Glutamatergic neuron (in vitro differentiated cells): ENCODE data around the gene ACSL5. TPM values are rescaled to one million over a fixed set of nuclear protein-coding genes. Genes with fewer than 3 reads are reported as not detected.
"Not testable (repeated sequence)": the region's sequence is repeated elsewhere in the genome, so short reads cannot be mapped to it uniquely, and the experiment has no call there.

Source experiments
- DNase-seq: peaks from one replicate; pipeline ENCODE4 v3.0.0; 2022
- H3K27ac Mint-ChIP-seq: one replicate; pipeline ENCODE4 v1.8.0; 2020; ENCODE audit warnings: mild to moderate bottlenecking, mixed read lengths, inconsistent platforms; ENCODE audit not compliant: unreplicated experiment
- H3K27me3 Mint-ChIP-seq: one replicate; pipeline ENCODE4 v1.8.0; 2020; ENCODE audit warnings: mild to moderate bottlenecking, moderate library complexity, mixed read lengths, inconsistent platforms; ENCODE audit not compliant: unreplicated experiment
- H3K36me3 Mint-ChIP-seq: one replicate; pipeline ENCODE4 v1.8.0; 2020; ENCODE audit warnings: mild to moderate bottlenecking, mixed read lengths, inconsistent platforms; ENCODE audit not compliant: unreplicated experiment
- H3K4me1 Mint-ChIP-seq: one replicate; pipeline ENCODE4 v1.8.0; 2020; ENCODE audit warnings: mild to moderate bottlenecking, low read depth, mixed read lengths, inconsistent platforms; ENCODE audit not compliant: unreplicated experiment
- H3K4me3 Mint-ChIP-seq: one replicate; pipeline ENCODE4 v1.8.0; 2020; ENCODE audit warnings: mild to moderate bottlenecking, mixed read lengths, inconsistent platforms; ENCODE audit not compliant: unreplicated experiment
- H3K9me3 Mint-ChIP-seq: one replicate; pipeline ENCODE4 v1.8.0; 2020; ENCODE audit warnings: mild to moderate bottlenecking, moderate library complexity, mixed read lengths, inconsistent platforms; ENCODE audit not compliant: unreplicated experiment
- CTCF ChIP-seq: fragments of 200-600 bp; sonication (generic); IDR thresholded peaks from one replicate; pipeline ENCODE4 v1.5.0; 2021; ENCODE audit not compliant: partially characterized antibody, unreplicated experiment
- total RNA-seq: library from RNA; stranded (reverse); fragmentation: NEBNext Ultra II Directional; extraction: Animal tissue kit (Norgen Biotek cat#: 25700); gene quantifications from one replicate; pipeline ENCODE4 v1.2.1, GENCODE V29; 2021; ENCODE audit not compliant: unreplicated experiment

Gene ACSL5
- total RNA-seq, 1 donor from 2014 or later: not detected

DNA sequence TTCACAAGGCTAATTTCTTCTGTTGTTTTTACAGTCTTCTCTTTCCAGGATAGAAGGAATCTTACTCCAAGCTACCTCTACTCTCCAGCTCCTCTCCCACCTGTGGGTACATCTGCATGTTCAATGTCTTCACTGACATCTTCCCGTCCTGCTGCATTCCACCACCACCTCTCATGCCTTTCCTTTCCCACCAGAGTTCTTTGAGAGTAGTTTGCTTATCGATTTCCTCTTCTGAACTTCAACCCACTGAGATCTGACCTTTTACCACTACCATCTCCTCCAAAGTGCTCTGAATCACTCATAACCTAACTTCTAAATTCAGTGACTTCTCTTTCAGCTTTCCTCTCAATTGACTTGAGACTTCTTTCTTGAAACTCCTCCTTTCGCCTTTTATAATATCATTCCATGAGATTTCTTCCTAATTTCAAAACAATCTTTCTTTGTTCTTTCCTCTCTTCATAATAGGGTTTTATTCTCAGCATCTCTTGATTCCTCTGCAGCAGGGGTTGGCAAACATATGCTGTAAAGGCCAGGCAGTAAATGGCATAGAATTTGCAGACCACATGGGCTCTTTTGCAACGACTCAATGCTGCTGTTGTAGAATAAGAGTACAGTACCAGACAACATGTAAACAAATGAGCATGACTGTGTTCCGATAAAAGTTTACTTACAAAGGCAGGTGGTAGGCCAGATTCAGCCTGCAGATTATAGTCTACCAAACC is 22.1 kb downstream of the ACSL5 start:
- TF ChIP-seq CTCF: no peak
- Mint-ChIP-seq H3K27me3 (no peaks in the 10 kb centered on the region), H3K9me3 (no peaks in the 10 kb centered on the region), H3K27ac (no peak overlapping the region), H3K36me3 (no peaks in the 10 kb centered on the region), H3K4me3 (no peak overlapping the region), H3K4me1 (no peaks in the 10 kb centered on the region)
- DNase-seq: no peak

- H3K9me3 Mint-ChIP-seq: peaks cover 3% of the 10 kb centered on the region
- H3K4me1 Mint-ChIP-seq: no peaks in the 10 kb centered on the region
- no peak for DNase-seq
- H3K4me3 Mint-ChIP-seq: no peak overlapping the region
- H3K36me3 Mint-ChIP-seq: no peaks in the 10 kb centered on the region
- no peak for TF ChIP-seq CTCF
- H3K27me3 Mint-ChIP-seq: no peaks in the 10 kb centered on the region
- no peak overlapping the region for H3K27ac Mint-ChIP-seq
Observed at GRCh38 chr10:112397592-112397991, 23.7 kb downstream of the ACSL5 start.

- TF ChIP-seq CTCF: no peak
- Mint-ChIP-seq H3K27ac (no peak overlapping the region), H3K27me3 (no peaks in the 10 kb centered on the region)
Observed at GRCh38 chr10:112402917-112403316, 29.0 kb downstream of the ACSL5 start.

DNA sequence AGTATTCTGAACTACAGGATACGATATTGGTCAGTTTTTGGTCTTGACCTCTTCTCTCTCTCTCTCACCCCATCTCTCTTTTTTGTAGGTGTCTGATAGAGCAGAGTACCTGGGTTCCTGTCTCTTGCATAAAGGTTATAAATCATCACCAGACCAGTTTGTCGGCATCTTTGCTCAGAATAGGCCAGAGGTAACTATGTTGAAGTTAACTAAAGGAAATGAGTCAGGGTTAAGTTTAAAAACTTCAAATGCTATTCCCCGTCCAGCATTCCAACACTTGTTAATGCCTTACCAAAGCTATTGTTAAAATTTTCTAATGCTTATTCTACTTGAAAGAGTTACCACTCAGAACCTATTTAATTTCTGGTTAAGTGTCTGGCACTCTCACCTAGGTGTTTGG is 30.7 kb downstream of the ACSL5 start:
- DNase-seq: no peak
- no peaks in the 10 kb centered on the region for H3K4me1 Mint-ChIP-seq
- no peaks in the 10 kb centered on the region for H3K36me3 Mint-ChIP-seq
- peaks cover 3% of the 10 kb centered on the region for H3K9me3 Mint-ChIP-seq
- no peak for TF ChIP-seq CTCF
- no peak overlapping the region for H3K27ac Mint-ChIP-seq
- H3K27me3 Mint-ChIP-seq: no peaks in the 10 kb centered on the region
- no peak overlapping the region for H3K4me3 Mint-ChIP-seq

More at GRCh38 chr10:112402917-112403316, 29.0 kb downstream of the ACSL5 start:
- H3K9me3 Mint-ChIP-seq: peaks cover 3% of the 10 kb centered on the region
- DNase-seq: no peak
- no peaks in the 10 kb centered on the region for H3K36me3 Mint-ChIP-seq
- no peak overlapping the region for H3K4me3 Mint-ChIP-seq
- no peaks in the 10 kb centered on the region for H3K4me1 Mint-ChIP-seq

- H3K27ac Mint-ChIP-seq, H3K27me3 Mint-ChIP-seq, DNase-seq, H3K36me3 Mint-ChIP-seq, H3K4me1 Mint-ChIP-seq, H3K9me3 Mint-ChIP-seq, H3K4me3 Mint-ChIP-seq: not testable (repeated sequence)
Observed at GRCh38 chr10:112406806-112407205, 32.9 kb downstream of the ACSL5 start.
